Aorta (tissue), 5 donors: ENCODE results near the gene ATP13A2. TPM values are rescaled to one million over a fixed set of nuclear protein-coding genes. Genes with fewer than 3 reads are reported as not detected.
A peak's percentile ranks its signal among the peaks of the same experiment; 100 is the strongest.

Source experiments
- ATAC-seq: fragments of 200-7000 bp; cut with Tn5 transposase; one replicate; pipeline ENCODE4 v1.9.1; 2022; ENCODE audit warnings: moderate library complexity; ENCODE audit not compliant: low FRiP score
- DNase-seq, 2 donors: peaks; one replicate each; pipeline ENCODE4 v3.0.0-alpha.2; 2020
- H3K27ac ChIP-seq, 2 donors: one replicate each; pipeline ENCODE4 v1.5.1; 2013; ENCODE audit warnings: low read length in 2 of 2, mild to moderate bottlenecking in 2 of 2, moderate library complexity in 2 of 2, control low read depth in 1 of 2, inconsistent platforms in 1 of 2, low read depth in 1 of 2
- H3K27me3 ChIP-seq, 2 donors: one replicate each; pipeline ENCODE4 v1.6.1; 2013; ENCODE audit warnings: control low read depth in 1 of 2, low read length in 1 of 2, mild to moderate bottlenecking in 1 of 2, moderate library complexity in 1 of 2; ENCODE audit not compliant: insufficient read depth in 2 of 2, control insufficient read depth in 1 of 2
- H3K36me3 ChIP-seq, 2 donors: one replicate each; pipeline ENCODE4 v1.6.1; 2013; ENCODE audit warnings: control low read depth in 1 of 2, low read length in 1 of 2, mild to moderate bottlenecking in 1 of 2; ENCODE audit not compliant: insufficient read depth in 2 of 2, control insufficient read depth in 1 of 2
- H3K4me1 ChIP-seq, 2 donors: one replicate each; pipeline ENCODE4 v1.6.1; 2013; ENCODE audit warnings: low read length in 2 of 2, control low read depth in 1 of 2, mild to moderate bottlenecking in 1 of 2, moderate library complexity in 1 of 2; ENCODE audit not compliant: insufficient read depth in 2 of 2, control insufficient read depth in 1 of 2
- H3K4me3 ChIP-seq, 2 donors: one replicate each; pipeline ENCODE4 v1.5.1; 2013; ENCODE audit warnings: low read length in 2 of 2, control low read depth in 1 of 2, mild to moderate bottlenecking in 1 of 2
- H3K9me3 ChIP-seq: one replicate; pipeline ENCODE4 v1.6.1; 2013; ENCODE audit warnings: mild to moderate bottlenecking, low read length; ENCODE audit not compliant: control insufficient read depth
- WGBS, 2 donors: extraction: QIAGEN DNeasy Blood & Tissue Kit; methylation state at CpG; one replicate each; pipeline ENCODE4 v1.1.7; 2013; 5-methylcytosine and 5-hydroxymethylcytosine counted together
- intact Hi-C, 2 donors: fragments of 100-400 bp; cut with DNase I; formaldehyde crosslinking; loops; one replicate each; pipeline versions ENCODE4 v1.14.2 to v1.15.0; 2022
- long read RNA-seq, 2 donors: library from polyadenylated mRNA; unstranded; transcript quantifications; one replicate each; pipeline ENCODE4 v2.0.0, GENCODE V29; 2020 to 2021
- polyA plus RNA-seq, 2 donors: library from polyadenylated mRNA; stranded (reverse); fragments of 200-250 nt; gene quantifications; one replicate each; pipeline ENCODE4 v1.2.3, GENCODE V29; 2013
- total RNA-seq, 2 donors: library from RNA; stranded (reverse); fragmentation: NEBNext Ultra II Directional; extraction: Animal tissue kit (Norgen Biotek cat#: 25700); gene quantifications; one replicate each; pipeline ENCODE4 v1.2.1, GENCODE V29; 2021
- donor health status: healthy with polysubstance abuse.
- donor health status: Bipolar disorder and iron deficiency.
- donor health status: DM: no; HTN: no; CAD: no.
- donor health status: DM: no; HTN: no; CAD: no.
- donor health status: DM: yes; HTN: yes; CAD: no.

The ATP13A2 gene, protein sequence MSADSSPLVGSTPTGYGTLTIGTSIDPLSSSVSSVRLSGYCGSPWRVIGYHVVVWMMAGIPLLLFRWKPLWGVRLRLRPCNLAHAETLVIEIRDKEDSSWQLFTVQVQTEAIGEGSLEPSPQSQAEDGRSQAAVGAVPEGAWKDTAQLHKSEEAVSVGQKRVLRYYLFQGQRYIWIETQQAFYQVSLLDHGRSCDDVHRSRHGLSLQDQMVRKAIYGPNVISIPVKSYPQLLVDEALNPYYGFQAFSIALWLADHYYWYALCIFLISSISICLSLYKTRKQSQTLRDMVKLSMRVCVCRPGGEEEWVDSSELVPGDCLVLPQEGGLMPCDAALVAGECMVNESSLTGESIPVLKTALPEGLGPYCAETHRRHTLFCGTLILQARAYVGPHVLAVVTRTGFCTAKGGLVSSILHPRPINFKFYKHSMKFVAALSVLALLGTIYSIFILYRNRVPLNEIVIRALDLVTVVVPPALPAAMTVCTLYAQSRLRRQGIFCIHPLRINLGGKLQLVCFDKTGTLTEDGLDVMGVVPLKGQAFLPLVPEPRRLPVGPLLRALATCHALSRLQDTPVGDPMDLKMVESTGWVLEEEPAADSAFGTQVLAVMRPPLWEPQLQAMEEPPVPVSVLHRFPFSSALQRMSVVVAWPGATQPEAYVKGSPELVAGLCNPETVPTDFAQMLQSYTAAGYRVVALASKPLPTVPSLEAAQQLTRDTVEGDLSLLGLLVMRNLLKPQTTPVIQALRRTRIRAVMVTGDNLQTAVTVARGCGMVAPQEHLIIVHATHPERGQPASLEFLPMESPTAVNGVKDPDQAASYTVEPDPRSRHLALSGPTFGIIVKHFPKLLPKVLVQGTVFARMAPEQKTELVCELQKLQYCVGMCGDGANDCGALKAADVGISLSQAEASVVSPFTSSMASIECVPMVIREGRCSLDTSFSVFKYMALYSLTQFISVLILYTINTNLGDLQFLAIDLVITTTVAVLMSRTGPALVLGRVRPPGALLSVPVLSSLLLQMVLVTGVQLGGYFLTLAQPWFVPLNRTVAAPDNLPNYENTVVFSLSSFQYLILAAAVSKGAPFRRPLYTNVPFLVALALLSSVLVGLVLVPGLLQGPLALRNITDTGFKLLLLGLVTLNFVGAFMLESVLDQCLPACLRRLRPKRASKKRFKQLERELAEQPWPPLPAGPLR
- total RNA-seq (10 to 100 TPM; 28.0 to 36.7 TPM), polyA plus RNA-seq (10 to 100 TPM in 1 of 2 donors, 1 to 10 TPM in 1; 9.4 to 27.8 TPM)
- long read RNA-seq, donor 1, partial matches to known transcripts, result 43 of 59 reads
- long read RNA-seq, donor 1, other reads (novel, unspliced or antisense), result 15 of 59 reads
- long read RNA-seq, donor 2, partial matches to known transcripts, result 11 of 22 reads
- long read RNA-seq, donor 2, other reads (novel, unspliced or antisense), result 7 of 22 reads

DNA sequence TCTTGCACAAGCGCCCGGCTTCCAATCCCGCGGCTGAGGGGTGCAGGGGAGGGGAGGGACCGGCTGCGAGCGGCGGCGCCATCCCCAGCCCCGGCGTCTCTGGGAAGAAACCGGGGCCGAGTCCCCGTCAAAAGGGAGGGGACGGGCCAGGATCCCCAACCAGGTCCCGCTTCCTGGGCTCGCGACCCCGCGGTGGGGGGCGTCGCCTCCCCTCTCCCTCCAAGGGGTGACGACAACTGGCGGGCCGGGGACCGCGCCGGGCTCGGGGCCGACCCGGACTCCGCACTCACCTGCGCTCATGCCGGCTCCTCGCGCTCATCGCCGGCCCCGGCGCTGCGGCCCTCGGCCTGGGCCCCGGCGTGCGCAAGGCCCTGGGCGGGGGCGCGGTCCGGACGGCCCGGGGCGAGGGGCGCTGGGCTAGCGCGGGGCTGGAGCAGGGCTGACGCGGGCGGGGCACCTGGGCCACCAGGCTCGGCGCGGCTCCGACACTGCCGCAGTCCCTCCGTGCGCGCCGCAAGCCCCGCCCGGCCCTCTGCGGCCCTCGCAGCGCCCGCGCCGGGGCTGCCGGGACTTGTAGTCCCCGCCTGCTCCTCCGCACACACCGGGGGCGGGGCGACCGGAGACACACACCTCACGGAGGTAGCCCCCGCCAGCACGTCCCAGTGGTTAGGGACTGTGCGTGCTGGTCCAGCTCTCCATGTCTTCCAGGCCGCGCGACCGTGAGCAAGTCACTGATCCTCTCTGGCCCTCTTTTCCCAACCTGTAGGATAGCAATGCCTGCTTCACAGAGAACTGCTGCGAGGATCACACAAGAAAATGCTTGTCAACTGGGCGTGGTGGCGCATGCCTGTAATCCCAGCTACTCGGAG is at the start of gene ATP13A2:
Gene ATP13A2 (minus strand): TSS at position 490 of the 869 bp plus-strand sequence. CDS start 190 bp downstream, at position 300.
- peak; percentile 84 to 90 for DNase-seq
- Histone ChIP-seq H3K27ac (no peak within 1 kb of the TSS), H3K4me3 (peak within 1 kb of the TSS; percentile 87 to 88), H3K27me3 (no peaks in the 10 kb centered on the region), H3K4me1 (no peaks in the 10 kb centered on the region), H3K9me3 (no peaks in the 10 kb centered on the region), H3K36me3 (no peaks in the 10 kb centered on the region)
- ATAC-seq, result peak; percentile 90
- 0 to 1% methylated on average over 65 to 94 of the region's 94 CpGs for WGBS, 2 donors
- intact Hi-C loops, result loop anchor here in 1 of 2 donors (2.0 to 5.0 kb wide), 2 partner anchors 41 to 44 kb away; no protein-coding TSS in a partner anchor

DNA sequence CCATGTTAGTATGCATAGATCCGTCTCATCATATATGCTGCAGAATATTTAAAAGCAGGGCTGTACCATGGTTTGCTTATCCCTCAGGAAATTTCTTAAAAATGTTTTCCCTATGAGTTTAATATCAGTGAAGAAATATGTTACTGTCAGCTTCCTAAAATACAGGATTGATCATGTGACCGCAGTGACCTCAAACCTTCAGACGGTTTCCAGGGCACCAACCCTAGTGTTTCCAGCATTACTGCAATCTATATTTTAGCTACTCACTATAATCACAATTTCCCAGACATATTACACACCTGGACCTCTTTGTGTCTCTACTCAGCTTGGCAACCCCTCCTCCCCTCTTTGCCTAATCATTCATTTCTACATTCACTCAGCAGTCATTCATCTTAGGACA is 49.8 kb upstream of the ATP13A2 start:
- ATAC-seq (no peak), DNase-seq (no peak)
- Histone ChIP-seq H3K27ac (no peak overlapping the region), H3K27me3 (peaks cover 0 to 1% of the 10 kb centered on the region in 2 donors), H3K4me1 (no peaks in the 10 kb centered on the region), H3K4me3 (no peak overlapping the region), H3K9me3 (peaks cover 1% of the 10 kb centered on the region), H3K36me3 (no peaks in the 10 kb centered on the region)
- intact Hi-C loops, result no loop called here
- WGBS, 2 donors, result 82 to 83% methylated on average over 3 of the region's 3 CpGs

DNA sequence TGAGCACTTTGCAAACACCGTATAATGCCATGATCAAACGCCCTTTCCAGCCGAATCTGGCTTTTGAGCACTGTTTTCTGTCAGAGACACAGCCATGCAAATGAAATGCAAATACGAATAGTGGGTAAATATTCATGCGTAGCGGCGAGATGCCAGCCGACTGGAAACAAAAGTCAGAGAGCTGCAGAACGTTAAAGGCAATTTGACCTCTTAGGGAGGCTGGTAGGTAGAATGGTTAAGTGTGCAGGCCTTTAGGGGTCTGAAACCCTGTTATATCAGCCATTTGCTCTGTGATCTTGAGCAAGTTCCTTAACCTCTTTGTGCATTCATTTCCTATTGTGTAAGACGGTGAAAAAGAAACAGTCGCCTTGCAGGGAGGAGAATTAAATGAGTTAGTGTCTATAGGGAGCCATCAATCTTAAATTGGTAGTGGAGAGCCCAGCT is 48.6 kb upstream of the ATP13A2 start:
- Histone ChIP-seq H3K27me3 (peaks cover 0 to 1% of the 10 kb centered on the region in 2 donors), H3K4me3 (no peak overlapping the region), H3K9me3 (no peaks in the 10 kb centered on the region), H3K4me1 (no peaks in the 10 kb centered on the region), H3K27ac (no peak overlapping the region), H3K36me3 (no peaks in the 10 kb centered on the region)
- DNase-seq (peak in 1 of 2 donors; percentile 37), ATAC-seq (no peak)
- intact Hi-C loops, result no loop called here
- whole genome bisulfite sequencing, 2 donors, result 58 to 62% methylated on average over 11 of the region's 11 CpGs

- DNase-seq, result peak; percentile 62 to 79
Observed at GRCh38 chr1:17059391-17060305, 47.9 kb upstream of the ATP13A2 start.

DNA sequence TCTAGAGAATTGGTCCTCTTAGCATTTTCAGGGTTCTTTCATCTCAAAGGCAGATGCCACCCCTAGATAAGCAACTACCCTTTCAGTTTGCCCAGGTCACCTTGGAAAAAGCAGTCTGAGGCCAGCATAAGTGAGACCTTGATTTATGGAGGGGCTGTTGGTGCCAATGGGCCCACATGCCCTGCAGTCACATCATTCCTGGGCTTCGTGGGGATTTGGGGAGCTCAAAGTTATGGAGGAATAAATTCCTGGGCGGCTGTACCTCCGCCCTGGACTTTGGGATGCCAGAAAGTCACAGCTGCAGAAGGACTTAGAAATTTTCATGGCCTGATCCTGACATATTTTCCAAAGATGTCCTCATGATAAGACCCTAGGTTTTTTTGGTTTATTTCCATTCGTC is 44.8 kb upstream of the ATP13A2 start:
- DNase-seq (peak in 1 of 2 donors; percentile 23), ATAC-seq (no peak)
- Histone ChIP-seq H3K4me3 (no peak overlapping the region), H3K27me3 (no peaks in the 10 kb centered on the region), H3K27ac (no peak overlapping the region), H3K36me3 (no peaks in the 10 kb centered on the region), H3K4me1 (peaks cover 0 to 10% of the 10 kb centered on the region in 2 donors), H3K9me3 (no peaks in the 10 kb centered on the region)
- WGBS, 2 donors, result 60 to 63% methylated on average over 4 of the region's 4 CpGs
- intact Hi-C loops, result loop anchor here in 1 of 2 donors (5.0 kb wide), 1 partner anchor 181 kb away; no protein-coding TSS in a partner anchor

More at GRCh38 chr1:17059391-17060305, 47.9 kb upstream of the ATP13A2 start:
- Histone ChIP-seq H3K9me3 (no peaks in the 10 kb centered on the region), H3K4me3 (no peak overlapping the region), H3K27me3 (peaks cover 0 to 1% of the 10 kb centered on the region in 2 donors), H3K4me1 (no peaks in the 10 kb centered on the region), H3K27ac (no peak overlapping the region), H3K36me3 (no peaks in the 10 kb centered on the region)
- intact Hi-C loops, result loop anchor here in 1 of 2 donors (5.0 kb wide), 1 partner anchor 178 kb away; no protein-coding TSS in a partner anchor
- WGBS, 2 donors, result 35 to 37% methylated on average over 12 of the region's 12 CpGs
- peak; percentile 79 for ATAC-seq

- no peak overlapping the region for H3K27ac ChIP-seq
- no peak for ATAC-seq
- H3K9me3 ChIP-seq, result no peaks in the 10 kb centered on the region
- 92% methylated on average over 7 of the region's 7 CpGs for WGBS, 2 donors
- peaks cover 0 to 10% of the 10 kb centered on the region in 2 donors for H3K4me1 ChIP-seq
- H3K36me3 ChIP-seq, result no peaks in the 10 kb centered on the region
- no peak overlapping the region for H3K4me3 ChIP-seq
- DNase-seq, result peak in 1 of 2 donors; percentile 17
- intact Hi-C loops, result loop anchor here in 1 of 2 donors (5.0 kb wide), 1 partner anchor 182 kb away; no protein-coding TSS in a partner anchor
- no peaks in the 10 kb centered on the region for H3K27me3 ChIP-seq
Observed at GRCh38 chr1:17055801-17056200, 44.1 kb upstream of the ATP13A2 start.
